A673 (cell line): ENCODE measurements around the gene CATSPER4. TPM values are rescaled to one million over a fixed set of nuclear protein-coding genes. Genes with fewer than 3 reads are reported as not detected.
A peak's percentile ranks its signal among the peaks of the same experiment; 100 is the strongest.

Source experiments
- BruUV-seq: library from RNA; stranded (reverse); fragments of 400-500 nt; replicated peaks from 2 replicates; lab custom pipeline; 2021; lab: Mats Ljungman, UMichigan
- CTCF ChIA-PET: fragments of 300-600 bp; sonication (Branson Sonifier 250); formaldehyde crosslinking; loops from one replicate; lab custom pipeline; 2022; ENCODE audit warnings: antibody characterized with exemption; lab: Charles Lee
- POLR2A ChIA-PET: fragments of 300-600 bp; sonication (Branson Sonifier 250); formaldehyde crosslinking; loops from one replicate; lab custom pipeline; 2022; ENCODE audit warnings: antibody characterized with exemption; ENCODE audit not compliant: low non-redundant PET; lab: Charles Lee
- DNase-seq: peaks from one replicate; pipeline ENCODE4 v3.0.0-alpha.2; 2015; ENCODE audit warnings: low spot score
- H3K27ac ChIP-seq: fragments of 200-600 bp; sonication (generic); 2 replicates; pipeline ENCODE4 v1.5.1; 2016; ENCODE audit warnings: mixed run types, low read depth, mild to moderate bottlenecking, mixed read lengths, antibody characterized with exemption, low read length; ENCODE audit not compliant: poor library complexity, severe bottlenecking
- H3K27me3 ChIP-seq: fragments of 200-600 bp; sonication (generic); replicated peaks from 2 replicates; pipeline ENCODE4 v1.6.1; 2017; ENCODE audit warnings: mixed run types, low read depth, mild to moderate bottlenecking, mixed read lengths, antibody characterized with exemption, low read length; ENCODE audit not compliant: insufficient read depth, poor library complexity
- H3K36me3 ChIP-seq: fragments of 200-600 bp; sonication (generic); 2 replicates; pipeline ENCODE4 v1.6.1; 2016; ENCODE audit warnings: mixed run types, mild to moderate bottlenecking, mixed read lengths, antibody characterized with exemption, low read length; ENCODE audit not compliant: insufficient read depth, poor library complexity, severe bottlenecking
- H3K4me1 ChIP-seq: fragments of 200-600 bp; sonication (generic); 2 replicates; pipeline ENCODE4 v1.6.1; 2017; ENCODE audit warnings: mixed run types, mild to moderate bottlenecking, mixed read lengths, antibody characterized with exemption, low read length; ENCODE audit not compliant: insufficient read depth, poor library complexity, severe bottlenecking
- H3K4me3 ChIP-seq: fragments of 200-600 bp; sonication (generic); 2 replicates; pipeline ENCODE4 v1.5.1; 2016; ENCODE audit warnings: low read depth, mixed run types, mild to moderate bottlenecking, mixed read lengths, low read length; ENCODE audit not compliant: poor library complexity, severe bottlenecking
- H3K9me3 ChIP-seq: fragments of 200-600 bp; sonication (generic); 2 replicates; pipeline ENCODE4 v1.6.1; 2016; ENCODE audit warnings: mixed run types, low read depth, mild to moderate bottlenecking, mixed read lengths, antibody characterized with exemption, low read length; ENCODE audit not compliant: poor library complexity, severe bottlenecking
- CTCF ChIP-seq: fragments of 300-800, 200-600 bp; sonication (generic); conservative IDR thresholded peaks from 2 replicates; pipeline ENCODE4 v1.5.1; 2017; ENCODE audit warnings: low read depth, mild to moderate bottlenecking, antibody characterized with exemption, low read length, moderate library complexity, mixed read lengths
- EZH2 ChIP-seq: fragments of 200-600 bp; sonication (generic); IDR thresholded peaks from 2 replicates; pipeline ENCODE4 v1.6.1; 2017; ENCODE audit warnings: borderline replicate concordance, low read depth, mild to moderate bottlenecking, mixed read lengths, antibody characterized with exemption, low read length; ENCODE audit not compliant: poor library complexity, severe bottlenecking
- intact Hi-C: fragments of 100-400 bp; cut with micrococcal nuclease; formaldehyde crosslinking; loops from one replicate; pipeline ENCODE4 v1.10.0; 2022; ENCODE audit not compliant: unreplicated experiment
- total RNA-seq: library from RNA; stranded (reverse); gene quantifications from 2 replicates; pipeline ENCODE4 v1.2.3, GENCODE V29; 2021

CATSPER4 gene
- total RNA-seq, 1 experiment from 2014 or later: not detected

GRCh38 chr1:26164861-26165842, 25.2 kb upstream of the CATSPER4 start:
- BruUV-seq: no TSS peak
- ChIA-PET CTCF (interaction anchor here (0.6 kb wide), 1 partner anchor 155 kb away, joined by 10 read pairs; no protein-coding TSS in a partner anchor), POLR2A (no interaction called here)
- Histone ChIP-seq H3K36me3 (no peaks in the 10 kb centered on the region), H3K27me3 (no peaks in the 10 kb centered on the region), H3K27ac (no peak overlapping the region), H3K4me1 (peaks cover 30% of the 10 kb centered on the region), H3K4me3 (no peak overlapping the region), H3K9me3 (no peaks in the 10 kb centered on the region)
- intact Hi-C loops: loop anchor here (1.0 to 5.0 kb wide), 2 partner anchors 60 to 157 kb away; no protein-coding TSS in a partner anchor
- no peak for TF ChIP-seq CTCF
- TF ChIP-seq EZH2: no peak
- DNase-seq: no peak

- ChIA-PET POLR2A (no interaction called here), CTCF (no interaction called here)
- DNase-seq: no peak
- no peak overlapping the region for H3K4me3 ChIP-seq
- TF ChIP-seq CTCF (no peak), EZH2 (no peak)
- no peaks in the 10 kb centered on the region for H3K27me3 ChIP-seq
- intact Hi-C loops: loop anchor here (5.0 kb wide), 1 partner anchor 156 kb away; no protein-coding TSS in a partner anchor
- peaks cover 4% of the 10 kb centered on the region for H3K36me3 ChIP-seq
- peaks cover 26% of the 10 kb centered on the region for H3K4me1 ChIP-seq
- H3K9me3 ChIP-seq: no peaks in the 10 kb centered on the region
- H3K27ac ChIP-seq: no peak overlapping the region
- no TSS peak for BruUV-seq
Measured at GRCh38 chr1:26166719-26167281, 23.6 kb upstream of the CATSPER4 start.

- no peak for TF ChIP-seq EZH2
- TF ChIP-seq CTCF: no peak
- no peak for DNase-seq
- Histone ChIP-seq H3K4me3 (peak within 1 kb of the TSS; percentile 91), H3K9me3 (no peaks in the 10 kb centered on the region), H3K27ac (peak within 1 kb of the TSS; percentile 94), H3K4me1 (peaks cover 22% of the 10 kb centered on the region), H3K36me3 (peaks cover 4% of the 10 kb centered on the region), H3K27me3 (no peaks in the 10 kb centered on the region)
- BruUV-seq: no TSS peak
- intact Hi-C loops: loop anchor here (5.0 kb wide), 1 partner anchor 154 kb away; no protein-coding TSS in a partner anchor
- CTCF ChIA-PET: interaction anchor here (0.6 to 1.6 kb wide), 2 partner anchors 16 to 112 kb away, joined by 5 to 6 read pairs; no protein-coding TSS in a partner anchor
- POLR2A ChIA-PET: no interaction called here
Measured at GRCh38 chr1:26168410-26169197, 21.8 kb upstream of the CATSPER4 start, which contains the start of gene C1orf232. Gene C1orf232, minus strand, starts transcription at chr1:26168963. Its CDS starts 464 bp downstream, at chr1:26168499.
